WTC11 (cell line): ENCODE measurements around the gene CAPN2. TPM values are rescaled to one million over a fixed set of nuclear protein-coding genes. Genes with fewer than 3 reads are reported as not detected.
"Not testable (repeated sequence)": the region's sequence is repeated elsewhere in the genome, so short reads cannot be mapped to it uniquely, and the experiment has no call there.

Experiments
- ATAC-seq: fragments of 200-7000 bp; cut with Tn5 transposase; 2 replicates; pipeline ENCODE4 v1.10.0; 2021; ENCODE audit warnings: mild to moderate bottlenecking, moderate library complexity
- CTCF ChIA-PET: fragments of 300-600 bp; sonication (Branson Sonifier 250); formaldehyde crosslinking; loops from one replicate; lab custom pipeline; 2021; ENCODE audit warnings: antibody characterized with exemption; lab: Charles Lee
- POLR2A ChIA-PET: fragments of 350-600 bp; sonication (Branson Sonifier 250); formaldehyde crosslinking; loops from one replicate; lab custom pipeline; 2021; ENCODE audit warnings: antibody characterized with exemption; lab: Charles Lee
- DNase-seq: peaks from one replicate; pipeline ENCODE4 v3.0.0; 2021; ENCODE audit warnings: low spot score
- H3K27ac Mint-ChIP-seq: 2 replicates; pipeline ENCODE4 v1.8.0; 2021; ENCODE audit warnings: mixed read lengths
- H3K27me3 Mint-ChIP-seq: 2 replicates; pipeline ENCODE4 v1.8.0; 2021; ENCODE audit warnings: low read depth, mild to moderate bottlenecking, moderate library complexity, mixed read lengths
- H3K36me3 Mint-ChIP-seq: 2 replicates; pipeline ENCODE4 v1.8.0; 2021; ENCODE audit warnings: mixed read lengths
- H3K4me1 Mint-ChIP-seq: 2 replicates; pipeline ENCODE4 v1.8.0; 2022; ENCODE audit warnings: mixed read lengths
- H3K4me3 Mint-ChIP-seq: 2 replicates; pipeline ENCODE4 v1.8.0; 2021; ENCODE audit warnings: mild to moderate bottlenecking, moderate library complexity, mixed read lengths
- H3K9me3 Mint-ChIP-seq: 2 replicates; pipeline ENCODE4 v1.8.0; 2021; ENCODE audit warnings: mixed read lengths
- ARID4B ChIP-seq: sonication (generic); formaldehyde crosslinking; IDR thresholded peaks from 2 replicates; pipeline ENCODE4 v1.8.0; 2023; ENCODE audit warnings: missing genetic modification reagents, mild to moderate bottlenecking, borderline replicate concordance
- ATF1 ChIP-seq: sonication (generic); formaldehyde crosslinking; IDR thresholded peaks from 2 replicates; pipeline ENCODE4 v1.8.1; 2023; ENCODE audit warnings: mild to moderate bottlenecking, moderate library complexity, missing genetic modification reagents
- CREM ChIP-seq: sonication (generic); formaldehyde crosslinking; IDR thresholded peaks from 2 replicates; pipeline ENCODE4 v1.8.1; 2022; ENCODE audit warnings: mild to moderate bottlenecking, missing genetic modification reagents, moderate library complexity
- CTCF ChIP-seq: fragments of 200-600 bp; IDR thresholded peaks from 2 replicates; pipeline ENCODE4 v1.8.0; 2022; ENCODE audit warnings: antibody characterized with exemption
- ELF4 ChIP-seq: sonication (generic); formaldehyde crosslinking; IDR thresholded peaks from 2 replicates; pipeline ENCODE4 v1.8.1; 2022; ENCODE audit warnings: low read depth, mild to moderate bottlenecking, moderate library complexity, missing genetic modification reagents
- FOXK1 ChIP-seq: sonication (generic); formaldehyde crosslinking; IDR thresholded peaks from 2 replicates; pipeline ENCODE4 v1.8.0; 2022; ENCODE audit warnings: mild to moderate bottlenecking, moderate library complexity, missing genetic modification reagents
- JUN ChIP-seq: sonication (generic); formaldehyde crosslinking; IDR thresholded peaks from 2 replicates; pipeline ENCODE4 v1.8.0; 2023; ENCODE audit warnings: mild to moderate bottlenecking, missing genetic modification reagents
- KAT7 ChIP-seq: sonication (generic); formaldehyde crosslinking; IDR thresholded peaks from 2 replicates; pipeline ENCODE4 v1.8.1; 2023; ENCODE audit warnings: missing genetic modification reagents, mild to moderate bottlenecking, borderline replicate concordance
- MAX ChIP-seq: sonication (generic); formaldehyde crosslinking; IDR thresholded peaks from 2 replicates; pipeline ENCODE4 v1.8.0; 2022; ENCODE audit warnings: mild to moderate bottlenecking, missing genetic modification reagents
- MXD4 ChIP-seq: fragments of 250-450 bp; sonication (Bioruptor Pico); IDR thresholded peaks from 2 replicates; pipeline ENCODE4 v1.8.0; 2021; ENCODE audit warnings: mild to moderate bottlenecking, moderate library complexity, borderline replicate concordance
- NFATC4 ChIP-seq: fragments of 250-450 bp; sonication (Bioruptor Pico); IDR thresholded peaks from 2 replicates; pipeline ENCODE4 v1.9.0; 2021; ENCODE audit warnings: mild to moderate bottlenecking
- NFE2L1 ChIP-seq: sonication (generic); formaldehyde crosslinking; IDR thresholded peaks from 2 replicates; pipeline ENCODE4 v1.8.1; 2023; ENCODE audit warnings: missing genetic modification reagents
- NR2C2 ChIP-seq: sonication (generic); formaldehyde crosslinking; IDR thresholded peaks from 2 replicates; pipeline ENCODE4 v1.8.0; 2022; ENCODE audit warnings: mild to moderate bottlenecking, missing genetic modification reagents
- OVOL2 ChIP-seq: fragments of 250-450 bp; sonication (Bioruptor Pico); IDR thresholded peaks from 2 replicates; pipeline ENCODE4 v1.9.0; 2021; ENCODE audit warnings: mild to moderate bottlenecking, borderline replicate concordance
- USF1 ChIP-seq: sonication (generic); formaldehyde crosslinking; IDR thresholded peaks from 2 replicates; pipeline ENCODE4 v1.8.0; 2022; ENCODE audit warnings: mild to moderate bottlenecking, missing genetic modification reagents
- ZNF121 ChIP-seq: sonication (generic); formaldehyde crosslinking; IDR thresholded peaks from 2 replicates; pipeline ENCODE4 v1.8.0; 2023; ENCODE audit warnings: missing genetic modification reagents
- ZNF416 ChIP-seq: fragments of 250-450 bp; sonication (Bioruptor Pico); IDR thresholded peaks from 2 replicates; pipeline ENCODE4 v1.9.0; 2021; ENCODE audit warnings: mild to moderate bottlenecking, inconsistent platforms
- ZNF512 ChIP-seq: sonication (generic); formaldehyde crosslinking; IDR thresholded peaks from 2 replicates; pipeline ENCODE4 v1.8.1; 2022; ENCODE audit warnings: missing genetic modification reagents, borderline replicate concordance
- total RNA-seq: library from RNA; stranded (reverse); gene quantifications from 3 replicates; pipeline ENCODE4 v1.2.3, GENCODE V29; 2021

The CAPN2 gene
- total RNA-seq, 1 experiment from 2014 or later, result 21.3 TPM

- TF ChIP-seq CTCF, result no peak
- TF ChIP-seq ZNF121 (CRISPR knock-in tag), result no peak
Measured at GRCh38 chr1:223739366-223740037, 27.2 kb downstream of the CAPN2 start (continued).

- H3K4me3 Mint-ChIP-seq, H3K36me3 Mint-ChIP-seq, H3K27ac Mint-ChIP-seq, DNase-seq, ATAC-seq, POLR2A ChIA-PET, H3K27me3 Mint-ChIP-seq, H3K9me3 Mint-ChIP-seq: not testable (repeated sequence)
- H3K4me1 Mint-ChIP-seq, result peaks cover 14% of the 10 kb centered on the region
- CTCF ChIA-PET, result interaction anchor here (1.2 to 1.4 kb wide), 2 partner anchors 21 to 28 kb away, joined by 3 read pairs; partner anchors contain the start of gene CAPN2
Measured at GRCh38 chr1:223740038-223740736, 27.8 kb downstream of the CAPN2 start.

- peaks cover 14% of the 10 kb centered on the region for H3K4me1 Mint-ChIP-seq
- TF ChIP-seq MAX (no peak), NFE2L1 (no peak), ARID4B (CRISPR knock-in tag) (no peak), NFATC4 (CRISPR knock-in tag) (no peak), OVOL2 (CRISPR knock-in tag) (no peak), ZNF416 (CRISPR knock-in tag) (no peak), JUN (no peak), KAT7 (no peak), ZNF512 (CRISPR knock-in tag) (no peak), FOXK1 (CRISPR knock-in tag) (no peak), NR2C2 (no peak), ATF1 (CRISPR knock-in tag) (no peak), USF1 (CRISPR knock-in tag) (no peak), ELF4 (no peak), CREM (no peak), MXD4 (CRISPR knock-in tag) (no peak)
- CTCF ChIA-PET, result interaction anchor here (0.9 to 1.2 kb wide), 2 partner anchors 29 to 58 kb away, joined by 4 read pairs; no protein-coding TSS in a partner anchor
- no peaks in the 10 kb centered on the region for H3K9me3 Mint-ChIP-seq
- POLR2A ChIA-PET, result interaction anchor here (0.6 to 1.6 kb wide), 3 partner anchors 10 to 23 kb away, joined by 3 to 5 read pairs (median 5); no protein-coding TSS in a partner anchor
- H3K36me3 Mint-ChIP-seq, result 0 out of 2 replicates have a peak, but pooled peaks cover under 1% of the 10 kb centered on the region
- no peak for DNase-seq
- no peak overlapping the region for H3K4me3 Mint-ChIP-seq
- H3K27ac Mint-ChIP-seq, result no peak overlapping the region
- H3K27me3 Mint-ChIP-seq, result peaks cover 5% of the 10 kb centered on the region
- no peak; the same call in 1 of the 2 replicates for ATAC-seq
Measured at GRCh38 chr1:223741861-223742260, 29.5 kb downstream of the CAPN2 start.
